Measurements from ENCODE around the gene OSBPL10. TPM values are rescaled to one million over a fixed set of nuclear protein-coding genes. Genes with fewer than 3 reads are reported as not detected.
"Not testable (repeated sequence)": the region's sequence is repeated elsewhere in the genome, so short reads cannot be mapped to it uniquely, and the experiment has no call there.

The OSBPL10 gene
- total and polyA plus RNA-seq, 2 of the 4 experiments (the other 2 are of a cell fraction), result 9.5 to 10.1 TPM

DNA sequence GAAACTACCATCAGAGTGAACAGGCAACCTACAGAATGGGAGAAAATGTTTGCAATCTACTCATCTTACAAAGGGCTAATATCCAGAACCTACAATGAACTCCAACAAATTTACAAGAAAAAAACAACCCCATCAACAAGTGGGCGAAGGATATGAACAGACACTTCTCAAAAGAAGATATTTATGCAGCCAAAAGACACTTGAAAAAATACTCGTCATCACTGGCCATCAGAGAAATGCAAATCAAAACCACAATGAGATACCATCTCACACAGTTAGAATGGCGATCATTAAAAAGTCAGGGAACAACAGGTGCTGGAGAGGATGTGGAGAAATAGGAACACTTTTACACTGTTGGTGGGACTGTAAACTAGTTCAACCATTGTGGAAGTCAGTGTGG, 34.6 kb upstream of the OSBPL10 start:
- ATAC-seq (ENCODE audit: low read depth); H2AK5ac ChIP-seq (ENCODE audit: low read depth, low read length); H2BK5ac ChIP-seq (ENCODE audit: low read depth, low read length, poor library complexity, severe bottlenecking); H3K27ac ChIP-seq (ENCODE audit: insufficient read depth, low read length); H3K9me1 ChIP-seq (ENCODE audit: insufficient read depth, low read length); H2BK20ac ChIP-seq (ENCODE audit: low read depth, low read length); H4K5ac ChIP-seq (ENCODE audit: low read depth, low read length); H3K4me1 ChIP-seq (ENCODE audit: control insufficient read depth, insufficient read depth, low read length); H3K56ac ChIP-seq (ENCODE audit: extremely low read depth, insufficient read depth, low read length); H4K8ac ChIP-seq (ENCODE audit: low read depth in 2 of 2, low read length in 2 of 2); H2BK120ac ChIP-seq (ENCODE audit: low read depth, low read length); H3K23ac ChIP-seq (ENCODE audit: low read depth, low read length); H3K18ac ChIP-seq (ENCODE audit: low read depth, low read length); POLR2A ChIA-PET (ENCODE audit: unreplicated experiment); H2BK15ac ChIP-seq (ENCODE audit: low read depth, low read length); H2AFZ ChIP-seq (replicated peaks; ENCODE audit: low read length, poor library complexity); DNase-seq; H2AK9ac ChIP-seq (replicated peaks; ENCODE audit: low read depth, low read length, poor library complexity); H3K4me3 ChIP-seq (ENCODE audit: insufficient read depth, low read depth, low read length); H3K9me3 ChIP-seq (ENCODE audit: control insufficient read depth, insufficient read depth, low read length); H3K14ac ChIP-seq (replicated peaks; ENCODE audit: low read depth, low read length); CTCF ChIA-PET; in situ Hi-C loops (cut with MboI; ENCODE audit: low sequenced_read_pairs); H3K4ac ChIP-seq (ENCODE audit: low read depth, low read length); H3K36me3 ChIP-seq (ENCODE audit: control insufficient read depth, insufficient read depth, low read length); dilution Hi-C loops (cut with HindIII; ENCODE audit: low sequenced_read_pairs, unreplicated experiment); BruUV-seq (replicated peaks); H3K27me3 ChIP-seq (ENCODE audit: control insufficient read depth, insufficient read depth, low read length); H4K91ac ChIP-seq (ENCODE audit: insufficient read depth, low read depth, low read length); H3K9ac ChIP-seq (ENCODE audit: low read depth, low read length); H4K20me1 ChIP-seq (ENCODE audit: insufficient read depth, low read length); H3K4me2 ChIP-seq (ENCODE audit: low read depth, low read length); H3K79me1 ChIP-seq (ENCODE audit: low read depth in 1 of 2, low read length in 2 of 2): not testable (repeated sequence)
- no CpG with 5 or more reads among the region's 3 CpGs for WGBS, 2 experiments (ENCODE audit: extremely low coverage in 2 of 2, insufficient read length in 1 of 2)
- intact Hi-C loops (cut with micrococcal nuclease), result loop anchor here (5.0 kb wide), 1 partner anchor 403 kb away; no protein-coding TSS in a partner anchor

DNA sequence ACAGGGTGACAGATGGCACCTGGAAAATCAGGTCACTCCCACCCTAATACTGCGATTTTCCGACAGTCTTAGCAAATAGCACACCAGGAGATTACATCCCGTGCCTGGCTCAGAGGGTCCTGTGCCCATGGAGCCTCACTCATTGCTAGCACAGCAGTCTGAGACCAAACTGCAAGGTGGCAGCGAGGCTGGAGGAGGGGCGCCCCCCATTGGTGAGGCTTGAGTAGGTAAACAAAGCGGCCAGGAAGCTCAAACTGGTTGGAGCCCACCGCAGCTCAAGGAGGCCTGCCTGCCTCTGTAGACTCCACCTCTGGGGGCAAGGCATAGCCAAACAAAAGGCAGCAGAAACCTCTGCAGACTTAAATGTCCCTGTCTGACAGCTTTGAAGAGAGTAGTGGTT, 29.6 kb upstream of the OSBPL10 start:
- in situ Hi-C loops (cut with MboI; ENCODE audit: low sequenced_read_pairs); H3K27ac ChIP-seq (ENCODE audit: insufficient read depth, low read length): not testable (repeated sequence)

More for the DNA sequence above, 29.6 kb upstream of the OSBPL10 start:
- H4K8ac ChIP-seq (ENCODE audit: low read depth in 2 of 2, low read length in 2 of 2); H3K9ac ChIP-seq (ENCODE audit: low read depth, low read length); H4K5ac ChIP-seq (ENCODE audit: low read depth, low read length); H2AK9ac ChIP-seq (replicated peaks; ENCODE audit: low read depth, low read length, poor library complexity); H3K9me3 ChIP-seq (ENCODE audit: control insufficient read depth, insufficient read depth, low read length); H3K4me2 ChIP-seq (ENCODE audit: low read depth, low read length); H3K4me1 ChIP-seq (ENCODE audit: control insufficient read depth, insufficient read depth, low read length); H2BK120ac ChIP-seq (ENCODE audit: low read depth, low read length); CTCF ChIA-PET; H3K56ac ChIP-seq (ENCODE audit: extremely low read depth, insufficient read depth, low read length); DNase-seq; H4K20me1 ChIP-seq (ENCODE audit: insufficient read depth, low read length); H3K27me3 ChIP-seq (ENCODE audit: control insufficient read depth, insufficient read depth, low read length); POLR2A ChIA-PET (ENCODE audit: unreplicated experiment); H3K4ac ChIP-seq (ENCODE audit: low read depth, low read length); H2AFZ ChIP-seq (replicated peaks; ENCODE audit: low read length, poor library complexity); H4K91ac ChIP-seq (ENCODE audit: insufficient read depth, low read depth, low read length); H3K79me1 ChIP-seq (ENCODE audit: low read depth in 1 of 2, low read length in 2 of 2); H3K18ac ChIP-seq (ENCODE audit: low read depth, low read length); H2BK20ac ChIP-seq (ENCODE audit: low read depth, low read length); ATAC-seq (ENCODE audit: low read depth); dilution Hi-C loops (cut with HindIII; ENCODE audit: low sequenced_read_pairs, unreplicated experiment); H3K4me3 ChIP-seq (ENCODE audit: insufficient read depth, low read depth, low read length); H2BK15ac ChIP-seq (ENCODE audit: low read depth, low read length); H2BK5ac ChIP-seq (ENCODE audit: low read depth, low read length, poor library complexity, severe bottlenecking); H2AK5ac ChIP-seq (ENCODE audit: low read depth, low read length); intact Hi-C loops (cut with micrococcal nuclease); H3K14ac ChIP-seq (replicated peaks; ENCODE audit: low read depth, low read length); H3K23ac ChIP-seq (ENCODE audit: low read depth, low read length); BruUV-seq (replicated peaks); H3K36me3 ChIP-seq (ENCODE audit: control insufficient read depth, insufficient read depth, low read length); H3K9me1 ChIP-seq (ENCODE audit: insufficient read depth, low read length): not testable (repeated sequence)
- WGBS, 2 experiments (ENCODE audit: extremely low coverage in 2 of 2, insufficient read length in 1 of 2), result 100% methylated on average over 3 of the region's 7 CpGs; no CpG with 5 or more reads in 1 of the 2 experiments
